Small intestine (tissue), 7 donors: Measurements from ENCODE around the gene CELF2. TPM values are rescaled to one million over a fixed set of nuclear protein-coding genes. Genes with fewer than 3 reads are reported as not detected.

Source experiments
- DNase-seq, 2 donors: peaks; one replicate each; pipeline versions ENCODE4 v3.0.0 to v3.0.0-alpha.2; 2013
- FAIRE-seq: peaks from 2 replicates; lab custom pipeline; 2012; peaks lifted over from hg19 to GRCh38; lab: Jason Lieb, UNC
- H3K27ac ChIP-seq, 3 donors: one replicate each; pipeline ENCODE4 v1.5.1; 2013; ENCODE audit warnings: low read length in 2 of 3, mild to moderate bottlenecking in 2 of 3, control low read depth in 1 of 3, inconsistent platforms in 1 of 3, low read depth in 1 of 3, moderate library complexity in 1 of 3
- H3K27me3 ChIP-seq, 3 donors: one replicate each; pipeline ENCODE4 v1.6.1; 2013; ENCODE audit warnings: low read length in 3 of 3, inconsistent platforms in 1 of 3; ENCODE audit not compliant: control insufficient read depth in 3 of 3, insufficient read depth in 3 of 3
- H3K36me3 ChIP-seq, 3 donors: one replicate each; pipeline ENCODE4 v1.6.1; 2013; ENCODE audit warnings: low read length in 3 of 3, inconsistent platforms in 1 of 3, low read depth in 1 of 3, mild to moderate bottlenecking in 1 of 3, moderate library complexity in 1 of 3; ENCODE audit not compliant: control insufficient read depth in 3 of 3, insufficient read depth in 2 of 3
- H3K4me1 ChIP-seq, 3 donors: one replicate each; pipeline ENCODE4 v1.6.1; 2013; ENCODE audit warnings: low read length in 2 of 3, inconsistent platforms in 1 of 3, low read depth in 1 of 3, mild to moderate bottlenecking in 1 of 3, moderate library complexity in 1 of 3; ENCODE audit not compliant: control insufficient read depth in 3 of 3, insufficient read depth in 2 of 3
- H3K4me3 ChIP-seq, 3 donors: one replicate each; pipeline ENCODE4 v1.5.1; 2013; ENCODE audit warnings: low read length in 3 of 3, control low read depth in 1 of 3, inconsistent platforms in 1 of 3, low read depth in 1 of 3, mild to moderate bottlenecking in 1 of 3, moderate library complexity in 1 of 3
- H3K9me3 ChIP-seq, 2 donors: one replicate each; pipeline ENCODE4 v1.6.1; 2013; ENCODE audit warnings: low read depth in 1 of 2, low read length in 1 of 2; ENCODE audit not compliant: control insufficient read depth in 2 of 2, insufficient read depth in 1 of 2
- WGBS, 3 donors: extraction: QIAGEN DNeasy Blood & Tissue Kit; methylation state at CpG; one replicate each; pipeline ENCODE4 v1.1.7; 2013; 5-methylcytosine and 5-hydroxymethylcytosine counted together
- polyA plus RNA-seq, 4 donors: library from polyadenylated mRNA; stranded (reverse) in 3 of 4; unstranded in 1 of 4; fragments of 200-250 nt in 3 of 4; fragments of 120-200 nt in 1 of 4; gene quantifications; one replicate each; pipeline versions ENCODE4 v1.2.1 to v1.2.3, GENCODE V29; 2013
- donor health status: healthy with polysubstance abuse.
- donor health status: control.
- donor health status: control.
- donor health status: Bipolar disorder and iron deficiency.
- donor health status: healthy.

The CELF2 gene
- polyA plus RNA-seq, 4 donors = 1.8 to 11.6 (median 6.1) TPM

GRCh38 chr10:11161096-11161495 lies 143.4 kb downstream of the CELF2 start:
- Histone ChIP-seq H3K36me3 (no peaks in the 10 kb centered on the region), H3K4me3 (no peak overlapping the region), H3K4me1 (peaks cover 0 to 8% (median 2%) of the 10 kb centered on the region in 3 donors), H3K27ac (peak overlapping the region in 1 of 3 donors; percentile 46), H3K27me3 (peaks cover 0 to 34% (median 0%) of the 10 kb centered on the region in 3 donors), H3K9me3 (peaks cover 0 to 3% of the 10 kb centered on the region in 2 donors)
- FAIRE-seq (no peak), DNase-seq (no peak)
- WGBS, 3 donors = 73 to 94% (median 90%) methylated on average over 8 of the region's 8 CpGs

GRCh38 chr10:11161910-11162309 lies 144.2 kb downstream of the CELF2 start:
- DNase-seq (no peak), FAIRE-seq (no peak)
- peaks cover 0 to 42% (median 0%) of the 10 kb centered on the region in 3 donors for H3K27me3 ChIP-seq
- no peaks in the 10 kb centered on the region for H3K36me3 ChIP-seq
- H3K4me1 ChIP-seq = peaks cover 0 to 8% (median 3%) of the 10 kb centered on the region in 3 donors
- peaks cover 0 to 3% of the 10 kb centered on the region in 2 donors for H3K9me3 ChIP-seq
- H3K27ac ChIP-seq = peak overlapping the region in 2 of 3 donors; percentile 6 to 46
- 93 to 99% (median 98%) methylated on average over 10 of the region's 10 CpGs for WGBS, 3 donors
- H3K4me3 ChIP-seq = no peak overlapping the region

- Histone ChIP-seq H3K9me3 (peaks cover 0 to 3% of the 10 kb centered on the region in 2 donors), H3K27me3 (peaks cover 0 to 49% (median 0%) of the 10 kb centered on the region in 3 donors), H3K36me3 (no peaks in the 10 kb centered on the region), H3K27ac (peak overlapping the region; percentile 5 to 96 (median 73)), H3K4me1 (peaks cover 0 to 8% (median 3%) of the 10 kb centered on the region in 3 donors), H3K4me3 (no peak overlapping the region)
- DNase-seq = peak; percentile 7 to 81
- FAIRE-seq = no peak
- WGBS, 3 donors = 65 to 86% (median 65%) methylated on average over 10 of the region's 10 CpGs
These were observed 145.3 kb downstream of the CELF2 start for GRCh38 chr10:11162828-11163599.

GRCh38 chr10:11163780-11164550 lies 146.3 kb downstream of the CELF2 start:
- Histone ChIP-seq H3K27me3 (peaks cover 0 to 49% (median 0%) of the 10 kb centered on the region in 3 donors), H3K4me1 (peaks cover 0 to 8% (median 3%) of the 10 kb centered on the region in 3 donors), H3K4me3 (peak overlapping the region in 1 of 3 donors; percentile 1), H3K9me3 (peaks cover 0 to 3% of the 10 kb centered on the region in 2 donors), H3K27ac (peak overlapping the region; percentile 5 to 89 (median 39)), H3K36me3 (no peaks in the 10 kb centered on the region)
- DNase-seq (no peak), FAIRE-seq (no peak)
- WGBS, 3 donors = 39 to 70% (median 53%) methylated on average over 11 of the region's 11 CpGs

GRCh38 chr10:11164551-11164802 lies 146.8 kb downstream of the CELF2 start:
- DNase-seq = no peak
- no peak for FAIRE-seq
- H3K36me3 ChIP-seq = no peaks in the 10 kb centered on the region
- peaks cover 0 to 49% (median 0%) of the 10 kb centered on the region in 3 donors for H3K27me3 ChIP-seq
- H3K4me1 ChIP-seq = peaks cover 0 to 8% (median 3%) of the 10 kb centered on the region in 3 donors
- WGBS, 3 donors = 0 to 5% (median 1%) methylated on average over 1 of the region's 1 CpG
- peaks cover 0 to 3% of the 10 kb centered on the region in 2 donors for H3K9me3 ChIP-seq
- peak overlapping the region; percentile 5 to 89 (median 39) for H3K27ac ChIP-seq
- H3K4me3 ChIP-seq = peak overlapping the region in 2 of 3 donors; percentile 1 to 68

GRCh38 chr10:11164803-11165590 lies 147.3 kb downstream of the CELF2 start:
- peaks cover 0 to 8% (median 3%) of the 10 kb centered on the region in 3 donors for H3K4me1 ChIP-seq
- no peaks in the 10 kb centered on the region for H3K36me3 ChIP-seq
- H3K4me3 ChIP-seq = peak overlapping the region; percentile 48 to 78 (median 68)
- H3K27ac ChIP-seq = peak overlapping the region; percentile 32 to 89 (median 73)
- H3K9me3 ChIP-seq = peaks cover 0 to 3% of the 10 kb centered on the region in 2 donors
- DNase-seq (peak; percentile 46 to 55), FAIRE-seq (no peak)
- WGBS, 3 donors = 1% methylated on average over 37 to 38 of the region's 38 CpGs
- H3K27me3 ChIP-seq = peaks cover 0 to 49% (median 0%) of the 10 kb centered on the region in 3 donors

- peaks cover 0 to 8% (median 3%) of the 10 kb centered on the region in 3 donors for H3K4me1 ChIP-seq
- 5 to 8% (median 7%) methylated on average over 35 to 44 of the region's 44 CpGs for WGBS, 3 donors
- FAIRE-seq (no peak), DNase-seq (peak; percentile 64 to 66)
- H3K36me3 ChIP-seq = no peaks in the 10 kb centered on the region
- peak overlapping the region; percentile 32 to 89 (median 73) for H3K27ac ChIP-seq
- peaks cover 0 to 3% of the 10 kb centered on the region in 2 donors for H3K9me3 ChIP-seq
- H3K27me3 ChIP-seq = peaks cover 0 to 49% (median 0%) of the 10 kb centered on the region in 3 donors
- peak overlapping the region; percentile 48 to 78 (median 68) for H3K4me3 ChIP-seq
These were observed 148.2 kb downstream of the CELF2 start for GRCh38 chr10:11165591-11166543.
